ENCODE results near the gene FAM117B.
"Not testable (repeated sequence)": the region's sequence is repeated elsewhere in the genome, so short reads cannot be mapped to it uniquely, and the experiment has no call there.

Gene FAM117B

DNA sequence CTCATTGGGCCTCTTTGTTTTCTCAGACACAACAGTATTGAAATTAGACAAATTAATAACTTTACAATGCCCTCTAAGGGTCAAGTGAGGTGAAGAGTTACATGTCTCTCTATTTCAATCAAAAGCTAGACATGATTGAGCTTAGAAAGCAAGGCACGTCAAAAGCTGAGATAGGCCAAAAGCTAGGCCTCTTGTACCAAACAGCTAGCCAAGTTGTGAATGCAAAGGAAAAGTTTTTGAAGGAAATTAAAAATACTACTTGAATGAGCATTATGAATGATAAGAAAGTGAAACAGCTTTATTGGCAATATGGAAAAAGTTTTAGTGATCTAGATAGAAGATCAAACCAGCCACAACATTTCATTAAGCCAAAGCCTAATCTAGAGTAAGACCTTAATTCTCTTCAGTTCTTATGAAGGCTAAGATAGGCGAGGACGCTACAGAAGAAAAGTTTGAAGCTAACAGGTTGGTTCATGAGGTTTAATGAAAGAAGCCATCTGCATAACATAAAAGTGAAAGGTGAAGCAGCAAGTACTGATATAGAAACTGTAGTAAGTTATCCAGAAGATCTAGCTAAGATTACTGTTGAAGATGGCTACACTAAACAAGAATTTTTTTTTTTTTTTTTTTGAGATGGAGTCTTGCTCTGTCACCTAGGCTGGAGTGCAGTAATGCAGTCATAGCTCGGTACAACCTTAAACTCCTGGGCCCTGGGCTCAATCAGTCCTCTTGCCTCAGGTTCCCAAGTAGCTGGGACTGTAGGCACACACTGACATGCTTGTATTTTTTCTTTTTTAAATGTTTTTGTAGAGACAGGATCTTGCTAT is 65.5 kb downstream of the FAM117B start:
- in situ Hi-C loops (cut with MboI; ENCODE audit: low sequenced_read_pairs): no loop called here

DNA sequence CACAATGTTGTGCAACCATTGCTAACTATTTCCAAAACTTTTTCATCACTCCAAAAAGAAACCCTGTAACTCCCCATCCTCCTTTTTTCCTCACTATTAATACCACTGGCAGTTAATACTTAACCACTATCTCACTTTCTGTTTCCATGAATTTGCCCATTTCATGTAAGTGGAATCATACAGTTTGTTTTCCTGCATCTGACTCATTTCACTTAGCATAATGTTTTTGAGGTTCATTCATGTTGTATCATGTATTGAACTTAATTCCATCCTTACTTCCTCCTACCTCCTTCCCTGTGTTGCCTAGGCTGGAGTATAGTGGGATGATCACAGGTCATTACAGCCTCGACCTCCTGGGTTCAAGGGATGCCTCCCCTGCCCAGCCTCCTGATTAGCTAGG is 68.3 kb downstream of the FAM117B start:
- in situ Hi-C loops (cut with MboI; ENCODE audit: low sequenced_read_pairs): no loop called here

DNA sequence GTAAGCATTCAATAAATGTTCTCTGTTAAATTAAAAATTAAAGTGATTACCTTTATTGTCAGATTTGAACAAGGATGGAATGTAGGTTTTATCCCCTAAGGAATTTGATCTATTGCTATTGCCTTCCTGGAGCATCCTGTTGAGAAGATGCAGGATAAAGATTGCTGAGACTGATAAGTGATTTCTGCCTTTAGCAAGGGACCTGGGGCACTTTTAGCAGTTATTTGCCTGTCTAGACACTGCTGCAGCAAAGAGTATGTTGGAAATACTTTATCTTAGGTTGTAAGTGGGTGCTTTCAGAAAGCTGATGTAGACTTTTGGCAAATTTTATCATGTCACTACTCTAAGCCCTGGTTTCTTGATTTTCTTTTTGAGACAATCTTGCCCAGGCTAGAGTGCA is 69.5 kb downstream of the FAM117B start:
- in situ Hi-C loops (cut with MboI; ENCODE audit: low sequenced_read_pairs): no loop called here

DNA sequence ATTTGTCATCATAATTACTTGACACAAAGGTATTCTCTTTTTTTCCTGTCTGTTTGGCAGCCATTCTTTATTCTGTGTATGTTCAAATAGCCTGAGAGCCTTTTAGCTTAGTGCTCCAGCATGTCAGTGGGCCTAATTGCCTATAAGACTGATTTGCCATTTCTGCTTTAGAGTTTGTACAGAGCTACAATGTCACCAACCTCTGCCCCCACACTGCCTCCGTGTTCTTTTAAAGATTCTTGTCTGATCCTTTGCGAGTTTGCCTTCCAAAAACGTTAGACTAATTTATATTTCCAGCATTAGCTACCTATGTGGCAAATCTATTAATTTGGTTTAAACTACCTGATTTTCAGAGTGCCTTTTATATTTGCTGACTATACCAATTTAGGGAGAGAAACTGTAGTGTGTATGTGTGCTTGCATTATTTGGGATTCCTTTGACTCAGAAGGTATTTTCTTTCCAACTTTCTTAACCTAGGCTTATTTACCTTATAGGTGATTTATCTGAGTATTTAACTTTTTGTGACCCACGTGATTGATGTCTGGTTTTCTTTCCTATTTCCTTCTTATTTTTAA is 70.8 kb downstream of the FAM117B start:
- in situ Hi-C loops (cut with MboI; ENCODE audit: low sequenced_read_pairs): no loop called here

DNA sequence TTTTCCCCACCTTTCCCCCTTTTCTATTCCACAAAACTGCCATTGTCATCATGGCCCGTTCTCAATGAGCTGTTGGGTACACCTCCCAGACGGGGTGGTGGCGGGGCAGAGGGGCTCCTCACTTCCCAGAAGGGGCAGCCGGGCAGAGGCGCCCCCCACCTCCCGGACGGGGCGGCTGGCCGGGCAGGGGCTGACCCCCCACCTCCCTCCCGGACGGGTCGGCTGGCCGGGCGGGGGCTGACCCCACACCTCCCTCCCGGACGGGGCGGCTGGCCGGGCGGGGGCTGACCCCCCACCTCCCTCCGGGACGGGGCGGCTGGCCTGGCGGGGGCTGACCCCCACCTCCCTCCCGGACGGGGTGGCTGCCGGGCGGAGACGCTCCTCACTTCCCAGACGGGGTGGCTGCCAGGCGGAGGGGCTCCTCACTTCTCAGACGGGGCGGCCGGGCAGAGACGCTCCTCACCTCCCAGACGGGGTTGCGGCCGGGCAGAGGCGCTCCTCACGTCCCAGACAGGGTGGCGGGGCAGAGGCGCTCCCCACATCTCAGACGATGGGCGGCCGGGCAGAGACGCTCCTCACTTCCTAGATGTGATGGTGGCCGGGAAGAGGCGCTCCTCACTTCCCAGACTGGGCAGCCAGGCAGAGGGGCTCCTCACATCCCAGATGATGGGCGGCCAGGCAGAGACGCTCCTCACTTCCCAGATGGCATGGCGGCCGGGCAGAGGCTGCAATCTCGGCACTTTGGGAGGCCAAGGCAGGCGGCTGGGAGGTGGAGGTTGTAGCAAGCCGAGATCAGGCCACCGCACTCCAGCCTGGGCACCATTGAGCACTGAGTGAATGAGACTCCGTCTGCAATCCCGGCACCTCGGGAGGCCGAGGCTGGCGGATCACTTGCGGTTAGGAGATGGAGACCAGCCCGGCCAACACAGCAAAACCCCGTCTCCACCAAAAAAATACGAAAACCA is 80.5 kb downstream of the FAM117B start:
- in situ Hi-C loops (cut with MboI; ENCODE audit: low sequenced_read_pairs): not testable (repeated sequence)

DNA sequence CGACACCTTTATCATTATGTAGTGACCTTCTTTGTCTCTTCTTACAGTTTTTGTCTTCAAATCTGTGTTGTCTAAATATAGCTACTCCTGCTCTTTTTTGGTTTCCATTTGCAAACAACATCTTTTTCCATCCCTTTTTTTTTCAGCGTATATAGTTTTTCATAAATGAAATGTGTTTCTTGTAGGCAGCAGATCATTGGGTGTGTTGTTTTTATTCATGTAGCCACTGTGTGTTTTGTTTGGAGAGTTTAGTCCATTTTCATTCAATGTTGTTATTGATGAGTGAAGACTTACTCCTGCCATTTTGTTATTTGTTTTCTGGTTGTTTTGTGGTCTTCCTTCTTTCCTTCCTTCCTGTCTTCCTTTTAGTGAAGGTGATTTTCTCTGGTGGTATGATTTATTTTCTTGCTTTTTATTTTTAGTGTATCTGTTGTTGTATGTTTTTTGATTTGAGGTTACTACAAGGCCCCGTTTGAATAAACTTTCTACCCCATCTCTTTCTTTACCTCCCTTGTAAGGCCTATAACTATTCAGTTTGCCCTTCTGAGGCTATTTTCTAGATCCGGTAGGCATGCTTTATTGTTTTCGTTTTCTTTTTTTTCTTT is 81.4 kb downstream of the FAM117B start:
- in situ Hi-C loops (cut with MboI; ENCODE audit: low sequenced_read_pairs): no loop called here

DNA sequence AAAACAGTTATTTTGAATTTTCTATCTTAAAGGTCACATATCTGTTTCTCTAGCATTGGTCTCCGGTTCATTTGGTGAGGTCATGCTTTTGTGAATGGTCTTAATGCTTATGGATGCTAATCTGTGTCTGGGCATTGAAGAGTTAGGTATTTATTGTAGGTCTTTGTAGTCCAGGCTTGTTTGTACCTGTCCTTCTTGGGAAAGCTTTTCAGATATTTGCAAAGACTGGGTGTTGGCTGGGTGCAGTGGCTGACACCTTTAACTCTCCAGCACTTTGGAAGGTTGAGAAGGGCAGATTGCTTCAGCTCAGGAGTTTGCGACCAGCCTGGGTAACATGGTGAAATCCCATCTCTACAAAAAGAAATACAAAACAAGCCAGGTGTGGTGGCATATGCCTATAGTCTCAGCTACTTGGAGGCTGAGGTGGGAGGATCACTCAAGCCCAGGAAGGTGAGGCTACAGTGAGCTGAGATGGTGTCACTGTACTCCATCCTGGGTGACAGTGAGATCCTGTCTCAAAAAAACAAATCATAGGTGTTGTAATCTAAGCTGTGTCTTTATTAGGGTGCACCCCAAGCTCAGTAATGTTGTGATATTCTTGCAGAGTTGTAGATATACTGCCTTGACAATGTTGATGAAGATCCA is 82.3 kb downstream of the FAM117B start:
- in situ Hi-C loops (cut with MboI; ENCODE audit: low sequenced_read_pairs): no loop called here

DNA sequence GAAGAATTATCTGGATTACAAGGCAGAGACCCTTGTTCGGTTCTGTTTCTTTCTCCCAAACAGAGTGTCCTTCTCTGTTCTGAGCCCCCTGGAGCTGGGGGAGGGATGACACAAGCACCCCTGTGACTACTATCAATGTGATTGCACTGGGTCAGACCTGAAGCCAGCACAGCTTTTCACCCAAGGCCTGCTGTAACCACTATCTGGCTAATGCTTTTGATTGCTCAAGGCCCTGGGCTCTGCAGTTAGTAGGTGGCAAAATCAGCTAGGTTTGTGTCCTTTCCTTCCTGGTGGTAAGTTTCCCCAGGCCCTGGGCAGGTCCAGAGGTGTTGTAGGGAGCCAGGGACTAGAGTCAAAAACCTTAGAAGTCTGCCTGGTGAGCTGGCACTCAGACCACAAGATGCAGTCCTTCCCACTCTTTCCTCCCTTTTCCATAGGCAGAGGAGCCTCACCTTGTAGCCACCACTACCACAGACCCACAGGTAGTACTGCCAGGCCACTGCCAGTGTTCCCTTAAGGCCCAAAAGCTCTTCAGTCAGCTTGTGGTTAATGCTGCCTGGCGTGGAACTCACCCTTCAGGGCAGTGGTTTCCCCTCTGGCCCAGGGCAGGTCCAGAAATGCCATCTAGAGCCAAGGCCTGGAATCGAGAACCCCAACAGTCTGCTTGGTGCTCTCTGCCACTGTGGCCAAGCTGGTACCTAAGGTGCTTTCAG is 83.0 kb downstream of the FAM117B start:
- in situ Hi-C loops (cut with MboI; ENCODE audit: low sequenced_read_pairs): no loop called here

DNA sequence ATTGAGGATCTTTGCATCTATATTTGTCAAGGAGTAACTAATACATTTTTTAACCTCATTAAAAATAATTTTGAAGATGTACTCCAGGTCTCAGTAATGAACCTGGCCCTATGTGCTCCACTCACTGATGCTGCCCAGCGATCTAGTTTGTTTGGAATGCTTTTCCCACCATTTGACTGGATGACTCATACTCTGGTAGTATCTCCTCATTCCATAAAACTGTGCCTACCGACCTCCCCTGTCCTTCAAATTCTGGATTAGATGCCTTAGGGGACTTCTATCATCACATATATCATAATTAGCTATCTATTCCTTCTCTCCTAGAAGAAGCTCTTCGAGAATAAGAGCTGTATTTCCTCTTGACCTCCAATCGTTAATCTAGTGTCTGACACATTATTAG is 83.8 kb downstream of the FAM117B start:
- in situ Hi-C loops (cut with MboI; ENCODE audit: low sequenced_read_pairs): no loop called here

DNA sequence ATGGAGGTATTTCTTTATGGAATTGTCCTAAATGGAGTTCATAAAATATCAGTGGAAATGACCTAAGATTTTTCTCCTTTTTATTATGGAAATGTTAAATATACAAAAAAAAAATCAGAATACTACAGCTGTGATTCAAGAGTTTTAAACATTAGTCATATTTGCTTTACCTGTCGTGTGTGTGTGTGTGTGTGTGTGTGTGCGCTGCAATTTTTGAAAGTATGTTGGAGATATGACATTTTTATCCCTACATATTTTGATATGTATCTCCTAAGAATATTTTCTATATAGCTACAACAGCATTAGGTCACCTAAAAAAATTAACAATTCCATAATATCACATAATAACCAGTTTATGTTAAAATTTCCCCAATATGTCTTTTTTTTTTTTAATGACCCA is 85.5 kb downstream of the FAM117B start:
- in situ Hi-C loops (cut with MboI; ENCODE audit: low sequenced_read_pairs): no loop called here

DNA sequence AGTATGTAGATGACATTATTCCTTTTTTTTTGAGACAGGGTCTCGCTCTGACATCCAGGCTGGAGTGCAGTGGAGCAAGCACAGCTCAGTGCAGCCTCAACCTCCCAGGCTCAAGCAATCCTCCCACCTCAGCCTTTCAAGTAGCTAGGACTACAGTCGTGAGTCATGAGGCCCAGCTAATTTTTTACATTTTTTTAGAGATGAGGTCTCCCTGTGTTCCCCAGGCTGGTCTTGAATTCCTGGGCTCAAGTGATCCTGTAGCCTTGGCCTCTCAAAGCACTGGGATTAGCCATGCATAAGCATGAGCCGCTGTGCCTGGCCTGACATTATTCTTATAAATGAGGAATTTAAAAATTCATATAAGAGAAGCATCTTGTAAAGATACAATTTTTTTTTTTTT is 86.9 kb downstream of the FAM117B start:
- in situ Hi-C loops (cut with MboI; ENCODE audit: low sequenced_read_pairs): no loop called here

DNA sequence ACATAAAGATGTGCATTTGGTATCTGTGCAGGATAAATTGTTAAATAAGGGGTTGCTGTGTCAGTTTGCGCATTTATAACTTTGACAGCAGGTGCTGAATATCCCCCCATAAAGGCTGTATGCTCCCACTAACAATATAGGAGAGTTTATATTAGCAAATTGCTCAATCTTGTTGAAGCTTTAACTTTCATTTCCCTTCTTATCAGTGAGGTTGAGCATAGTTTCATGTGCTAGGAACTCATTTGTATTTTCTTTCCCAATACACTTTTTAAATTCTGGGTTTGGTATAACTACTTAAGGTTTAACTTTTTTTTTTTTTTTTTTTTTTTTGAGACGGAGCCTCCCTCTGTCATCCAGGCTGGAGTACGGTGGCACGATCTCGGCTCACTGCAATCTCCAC is 89.0 kb downstream of the FAM117B start:
- in situ Hi-C loops (cut with MboI; ENCODE audit: low sequenced_read_pairs): no loop called here

DNA sequence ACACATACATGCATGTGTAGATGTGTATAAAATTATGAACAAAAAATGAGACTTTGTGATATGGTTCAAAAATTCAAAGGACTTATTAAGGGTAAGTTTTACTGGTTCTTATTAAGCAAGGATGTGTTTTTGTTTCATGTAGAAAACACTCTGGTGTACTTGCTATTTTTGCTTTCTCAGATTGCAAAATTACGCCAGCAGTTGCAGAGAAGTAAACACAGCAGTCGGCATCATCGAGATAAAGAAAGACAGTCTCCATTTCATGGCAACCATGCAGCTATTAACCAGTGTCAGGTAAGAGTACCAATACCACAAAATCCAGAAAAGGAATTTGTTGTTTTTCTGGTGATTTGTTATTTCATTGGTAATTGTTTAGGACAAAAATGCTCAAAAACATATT is 91.3 kb downstream of the FAM117B start:
- in situ Hi-C loops (cut with MboI; ENCODE audit: low sequenced_read_pairs): no loop called here

DNA sequence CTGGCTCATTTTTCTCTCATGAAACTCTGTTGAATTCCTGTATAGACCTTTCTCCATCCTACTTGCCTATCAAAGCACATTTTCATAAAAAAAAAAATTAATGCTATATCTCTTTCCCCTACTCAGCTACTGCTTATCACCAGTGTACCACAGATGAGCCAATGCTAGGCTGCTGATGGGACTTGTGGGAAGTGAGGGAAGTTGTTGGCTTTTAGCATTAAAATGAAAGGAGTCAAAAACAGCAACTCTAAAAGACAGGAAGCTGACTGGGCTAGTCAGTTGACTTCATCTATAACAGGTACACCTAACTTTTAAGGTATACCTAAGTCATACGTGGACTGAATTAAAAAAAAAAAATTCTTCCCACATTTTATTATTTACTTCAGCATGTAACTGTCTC is 102.1 kb downstream of the FAM117B start:
- in situ Hi-C loops (cut with MboI; ENCODE audit: low sequenced_read_pairs): no loop called here

DNA sequence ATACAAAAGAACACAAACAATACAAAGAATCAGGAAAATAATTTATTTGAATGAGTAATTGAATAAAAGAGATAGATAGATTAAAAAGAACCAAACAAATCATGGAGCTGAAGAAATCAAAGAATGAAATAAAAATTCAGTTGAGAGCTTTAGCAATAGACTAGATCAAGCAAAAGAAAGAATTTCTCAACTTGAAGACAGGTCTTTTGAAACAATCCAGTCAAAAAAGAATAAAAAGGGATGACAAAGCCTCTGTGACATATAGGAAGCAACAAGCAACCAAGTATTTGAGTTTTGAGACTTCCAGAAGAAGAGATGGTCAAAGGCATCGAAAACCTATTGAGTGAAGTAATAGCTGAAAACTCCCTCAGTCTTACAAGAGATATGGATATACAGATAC is 108.8 kb downstream of the FAM117B start:
- in situ Hi-C loops (cut with MboI; ENCODE audit: low sequenced_read_pairs): no loop called here

DNA sequence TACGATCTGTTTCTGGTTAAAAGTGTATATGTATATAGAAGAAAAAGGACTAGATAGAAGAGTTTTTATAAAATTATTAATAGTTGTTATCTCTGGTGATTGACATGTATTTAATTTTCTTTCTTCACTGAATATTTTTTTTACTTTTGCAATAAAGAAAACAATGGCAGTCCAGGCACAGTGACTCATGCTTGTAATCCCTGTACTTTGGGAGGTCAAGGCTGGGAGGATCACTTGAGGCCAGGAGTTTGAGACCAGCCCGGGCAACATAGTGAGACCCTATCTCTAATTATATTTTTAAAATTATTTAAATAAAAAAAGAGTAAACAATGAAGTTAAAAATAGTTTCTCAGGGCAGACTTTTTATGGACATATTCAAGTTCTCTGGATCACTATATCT is 114.7 kb downstream of the FAM117B start:
- in situ Hi-C loops (cut with MboI; ENCODE audit: low sequenced_read_pairs): no loop called here

DNA sequence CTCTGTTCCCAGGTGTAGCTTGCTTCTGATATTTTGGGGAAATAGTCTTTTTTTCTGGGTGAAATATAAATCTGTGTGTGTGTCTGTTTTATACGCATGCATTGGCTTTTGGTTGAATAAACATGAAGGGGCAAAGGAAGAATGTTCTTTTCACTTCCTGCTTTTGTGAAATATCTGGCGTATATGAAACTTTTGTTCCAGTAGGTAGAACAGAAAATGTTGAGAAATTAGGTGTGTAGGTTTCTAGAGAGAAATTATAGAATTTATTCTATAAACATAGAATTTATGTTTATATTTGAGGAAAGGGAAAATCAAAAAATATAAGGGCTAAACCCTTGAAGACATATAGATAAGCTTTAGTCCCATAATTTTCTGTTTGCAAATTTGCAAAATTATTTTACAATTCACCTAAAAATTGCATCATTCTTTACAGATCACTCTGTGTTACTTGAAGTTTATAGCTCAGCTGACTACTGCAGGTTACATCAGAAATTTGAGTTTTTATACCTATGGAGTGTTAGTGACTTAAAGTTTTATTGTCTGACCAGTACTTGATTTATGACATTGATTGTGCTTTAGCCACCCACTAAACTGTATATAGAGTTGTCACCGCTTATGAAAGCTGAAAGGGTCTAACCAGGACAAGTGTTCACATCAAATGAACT is 116.1 kb downstream of the FAM117B start:
- in situ Hi-C loops (cut with MboI; ENCODE audit: low sequenced_read_pairs): no loop called here

DNA sequence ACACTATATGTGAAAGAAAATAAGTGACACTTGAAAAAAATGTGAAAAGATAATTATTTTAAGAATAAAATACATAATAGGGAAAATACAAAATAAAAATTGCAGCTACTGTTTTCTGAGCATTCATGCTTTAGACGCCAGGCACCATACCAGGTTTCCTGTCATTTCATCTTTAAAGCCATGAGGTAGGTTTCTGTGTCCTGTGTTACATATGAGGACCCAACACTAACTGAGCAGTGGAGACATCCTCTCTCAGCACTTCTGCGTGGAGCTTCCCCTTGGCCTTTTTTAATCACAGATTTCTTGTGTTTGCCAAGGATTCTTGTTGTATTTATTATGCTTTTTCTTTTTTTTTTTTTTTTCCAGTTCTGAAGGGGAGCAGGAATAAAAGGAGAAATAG is 117.3 kb downstream of the FAM117B start:
- in situ Hi-C loops (cut with MboI; ENCODE audit: low sequenced_read_pairs): no loop called here

DNA sequence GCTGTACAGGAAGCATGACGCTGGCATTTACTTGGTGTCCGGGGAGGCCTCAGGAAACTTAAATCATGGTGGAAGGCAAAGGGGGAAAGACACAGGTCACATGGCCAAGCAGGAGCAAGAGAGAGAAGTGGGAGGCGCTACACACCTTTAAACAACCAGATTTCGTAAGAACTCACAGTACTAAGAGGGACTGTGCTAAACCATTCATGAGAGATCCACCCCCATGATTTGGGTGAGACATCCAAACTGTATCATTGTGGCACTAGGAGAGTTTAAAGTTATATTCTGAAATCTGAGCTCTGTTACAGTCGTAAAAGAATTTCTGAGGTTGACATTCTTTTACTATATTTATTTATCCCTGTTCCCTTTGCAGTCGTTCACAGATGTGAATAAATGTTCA is 120.2 kb downstream of the FAM117B start:
- in situ Hi-C loops (cut with MboI; ENCODE audit: low sequenced_read_pairs): no loop called here

DNA sequence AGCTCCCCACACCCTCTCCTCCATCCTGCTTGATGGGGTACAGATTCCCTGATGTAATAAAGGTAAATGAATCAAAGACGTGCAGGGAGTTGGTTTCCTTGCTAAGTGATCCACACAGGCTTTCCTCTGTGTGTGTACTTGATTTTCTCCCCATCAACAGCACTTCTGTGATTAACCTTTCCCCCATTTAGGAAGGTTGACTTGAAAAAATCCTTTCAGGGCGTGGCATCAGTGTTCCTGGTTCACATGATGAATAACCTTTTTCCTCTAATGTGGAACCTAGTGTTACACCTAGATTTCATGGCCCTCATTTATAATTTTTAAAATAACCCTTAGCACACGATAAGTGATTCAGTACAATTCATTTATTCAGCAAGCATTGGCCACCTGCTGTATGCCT is 121.8 kb downstream of the FAM117B start:
- in situ Hi-C loops (cut with MboI; ENCODE audit: low sequenced_read_pairs): no loop called here
